Inflammatory macrophage (primary cell): ENCODE measurements around the gene SDHD.
"Not testable (repeated sequence)": the region's sequence is repeated elsewhere in the genome, so short reads cannot be mapped to it uniquely, and the experiment has no call there.

ENCODE experiments used
- DNase-seq, 2 donors: peaks; one replicate each; pipeline ENCODE4 v3.0.0-alpha.2; 2020 to 2022
- total RNA-seq, 18 experiments: gene quantifications; one replicate each; lab custom pipeline; 2026; ENCODE audit warnings: mixed read lengths in 6 of 18, inconsistent platforms in 2 of 18; lab: John Stamatoyannopoulos, UW

Gene SDHD
- 56.5 to 193 (median 117) reads per million in 18 experiments for total RNA-seq

GRCh38 chr11:112086422-112087191 lies at the start of gene SDHD, which contains the start of gene TIMM8B:
Gene SDHD (plus strand): TSS chr11:112086873. CDS start chr11:112086908, 35 bp downstream.
Gene TIMM8B (minus strand): TSS chr11:112086756. CDS start chr11:112086723, 33 bp downstream.
- DNase-seq, result peak; percentile 97 to 98

DNA sequence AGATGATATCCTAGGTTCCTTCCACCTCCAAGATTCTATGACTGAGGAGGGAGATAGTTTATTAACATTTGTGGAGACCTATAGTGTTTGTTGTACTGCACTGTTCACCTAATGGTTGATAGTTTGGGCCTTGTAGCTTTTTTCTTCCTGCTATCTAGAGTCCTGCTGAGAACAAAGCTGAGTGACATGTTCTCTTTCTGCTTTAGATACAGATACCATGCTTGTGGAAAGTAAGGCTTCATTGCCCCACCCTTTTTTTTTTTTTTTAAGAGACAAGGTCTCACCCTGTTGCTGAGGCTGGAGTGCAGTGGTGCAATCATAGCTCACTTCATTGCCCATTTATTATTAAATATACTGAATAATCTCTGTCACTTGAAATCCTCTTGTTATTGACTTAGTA lies 49.1 kb upstream of the SDHD start:
- DNase-seq, result no peak

DNA sequence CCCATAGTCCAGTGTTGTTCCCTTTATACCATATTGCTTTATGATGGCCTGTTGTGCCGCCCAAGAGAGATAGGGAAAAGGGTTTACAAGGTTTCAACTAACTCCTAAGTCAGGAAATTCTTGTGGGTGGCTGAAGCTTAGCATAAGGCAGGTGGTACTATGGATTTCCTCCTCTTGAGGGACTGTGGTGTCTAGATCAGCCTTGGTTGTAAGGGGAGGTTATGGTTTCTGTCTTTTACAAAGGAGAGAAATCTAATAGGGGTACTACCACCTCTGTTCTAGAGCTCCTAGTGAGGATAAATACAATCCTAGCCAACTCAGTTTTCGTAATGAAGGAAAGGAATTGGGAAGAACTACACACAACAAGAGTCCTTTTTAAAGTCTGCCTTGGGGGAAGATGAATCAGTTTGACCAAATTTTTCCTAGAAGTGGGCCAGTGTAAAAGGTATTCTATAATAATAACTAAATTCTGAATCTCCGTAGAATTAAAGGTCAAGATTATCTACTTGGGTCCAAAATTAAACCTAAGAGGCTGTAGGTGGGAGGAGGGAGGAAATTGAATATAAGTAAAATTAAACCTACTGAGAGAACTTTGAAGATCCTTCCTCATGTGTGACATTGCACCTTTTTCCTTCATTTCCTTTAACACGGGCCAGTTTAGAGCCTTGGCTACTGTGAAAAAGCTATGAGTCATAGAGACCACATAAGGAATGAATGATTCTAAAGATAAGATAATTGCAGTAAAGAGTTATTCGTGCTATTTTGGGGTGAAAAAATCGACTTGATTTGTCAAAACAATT lies 44.3 kb upstream of the SDHD start:
- no peak for DNase-seq

DNA sequence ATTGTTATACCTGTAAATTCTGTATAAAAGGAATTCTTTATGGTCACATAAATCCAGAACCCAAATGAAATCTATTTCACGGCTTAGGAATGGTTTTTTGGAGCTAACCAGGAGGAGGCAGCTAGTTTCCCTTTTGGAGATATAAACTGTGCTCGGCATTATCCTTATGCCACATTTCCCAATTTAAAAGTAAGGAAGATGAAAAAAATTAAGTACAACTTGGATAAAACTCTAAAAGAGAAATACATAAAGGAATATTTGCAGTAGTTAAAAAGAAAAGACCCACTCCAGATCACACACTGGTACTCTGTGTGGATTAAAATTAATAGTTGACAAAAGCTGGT lies 43.7 kb upstream of the SDHD start:
- DNase-seq, result no peak

DNA sequence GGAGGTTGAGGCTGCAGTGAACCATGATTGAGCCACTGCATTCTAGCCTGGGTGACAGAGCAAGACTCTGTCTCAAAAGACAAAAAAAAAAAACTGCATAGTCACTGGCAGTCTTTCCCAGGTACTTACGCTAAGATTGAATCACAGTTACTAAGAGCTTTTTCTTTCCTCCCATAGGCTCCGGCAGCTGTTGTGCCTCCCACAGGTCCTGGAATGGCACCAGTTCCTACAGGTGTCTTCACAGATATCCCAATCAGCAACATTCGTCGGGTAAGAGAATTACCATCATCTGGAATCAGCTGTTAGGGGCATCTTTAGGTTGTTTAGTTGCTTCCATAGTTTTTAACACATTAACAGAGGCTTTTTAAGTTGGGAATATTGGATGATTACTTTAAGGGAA lies 41.7 kb upstream of the SDHD start:
- no peak for DNase-seq

DNA sequence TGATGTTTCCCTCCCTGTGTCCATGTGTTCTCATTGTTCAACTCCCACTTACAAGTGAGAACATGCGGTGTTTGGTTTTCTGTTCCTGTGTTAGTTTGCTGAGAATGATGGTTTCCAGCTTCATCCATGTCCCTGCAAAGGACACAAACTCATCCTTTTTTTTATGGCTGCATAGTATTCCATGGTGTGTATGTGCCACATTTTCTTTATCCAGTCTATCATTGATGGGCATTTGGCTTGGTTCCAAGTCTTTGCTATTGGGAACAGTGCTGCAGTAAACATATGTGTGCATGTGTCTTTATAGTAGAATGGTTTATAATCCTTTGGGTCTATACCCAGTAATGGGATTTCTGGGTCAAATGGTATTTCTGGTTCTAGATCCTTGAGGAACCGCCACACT lies 40.0 kb upstream of the SDHD start:
- not testable (repeated sequence) for DNase-seq

DNA sequence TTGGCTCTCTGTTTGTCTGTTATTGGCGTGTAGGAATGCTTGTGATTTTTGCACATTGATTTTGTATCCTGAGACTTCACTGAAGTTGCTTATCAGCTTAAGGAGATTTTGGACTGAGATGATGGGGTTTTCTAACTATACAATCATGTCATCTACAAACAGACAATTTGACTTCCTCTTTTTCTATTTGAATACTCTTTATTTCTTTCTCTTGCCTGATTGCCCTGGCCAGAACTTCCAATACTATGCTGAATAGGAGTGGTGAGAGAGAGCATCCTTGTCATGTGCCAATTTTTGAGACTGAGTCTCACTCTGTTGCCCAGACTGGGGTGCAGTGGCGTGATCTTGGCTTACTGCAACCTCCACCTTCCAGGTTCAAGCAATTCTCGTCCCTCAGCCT lies 38.4 kb upstream of the SDHD start:
- DNase-seq, result not testable (repeated sequence)

- DNase-seq, result no peak
Measured at GRCh38 chr11:112049777-112050176, 36.9 kb upstream of the SDHD start.

- no peak for DNase-seq
Measured at GRCh38 chr11:112050721-112051120, 36.0 kb upstream of the SDHD start.

GRCh38 chr11:112051768-112052167 lies 34.9 kb upstream of the SDHD start:
- no peak for DNase-seq

DNA sequence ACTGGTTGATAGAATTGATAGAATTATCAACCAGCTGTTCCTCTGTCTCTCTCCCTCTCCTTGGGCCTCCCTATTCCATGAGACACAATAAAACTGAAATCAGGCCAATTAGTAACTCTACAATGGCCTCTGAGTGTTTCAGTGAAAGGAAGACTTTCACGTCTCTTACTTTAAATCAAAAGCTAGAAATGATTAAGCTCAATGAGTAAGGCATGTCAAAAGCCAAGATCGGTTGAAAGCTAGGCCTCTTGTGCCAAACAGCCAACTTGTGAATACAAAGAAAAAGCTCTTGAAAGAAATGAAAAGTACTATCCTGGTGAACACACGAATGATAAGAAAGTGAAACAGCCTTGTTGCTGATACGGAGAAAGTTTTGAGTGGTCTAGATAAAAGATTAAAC lies 29.5 kb upstream of the SDHD start:
- no peak for DNase-seq

DNA sequence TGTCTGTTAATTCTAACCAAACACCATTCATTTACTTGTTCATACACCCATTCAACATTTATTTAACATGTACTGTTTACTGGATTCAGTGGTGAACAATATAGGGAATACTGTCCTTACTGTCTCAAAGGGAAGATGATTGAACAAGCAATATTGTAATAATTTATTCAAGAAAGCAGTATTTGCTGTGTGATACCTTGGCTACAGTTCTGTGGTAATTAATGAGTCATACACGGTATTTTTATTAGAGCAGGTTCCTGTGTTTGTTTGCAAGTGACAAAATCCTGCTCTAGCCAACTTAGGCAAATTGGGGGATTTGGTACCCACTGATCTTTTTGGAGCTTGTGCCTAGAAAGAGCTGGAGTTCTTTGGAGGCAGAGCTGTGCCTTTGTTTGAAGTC lies 28.6 kb upstream of the SDHD start:
- DNase-seq, result no peak

DNA sequence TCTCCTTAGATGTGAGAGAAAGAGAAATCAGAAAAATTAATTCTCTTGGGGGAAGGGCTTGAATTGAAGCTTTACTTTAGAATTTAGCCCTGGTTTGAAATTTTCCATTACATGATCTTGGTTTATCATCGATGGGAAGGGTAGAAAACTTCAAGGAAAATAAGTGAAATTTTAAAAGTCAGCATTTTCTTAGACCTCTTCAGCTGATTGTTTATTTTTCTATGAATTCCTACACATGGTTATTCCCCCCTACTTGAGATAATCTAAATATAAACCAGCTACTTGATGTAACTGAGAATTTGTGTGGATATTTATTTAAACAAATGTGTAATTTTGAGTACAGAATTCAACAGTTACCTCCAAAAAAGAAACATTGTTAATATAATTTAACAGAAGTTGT lies 23.8 kb upstream of the SDHD start:
- DNase-seq, result no peak

DNA sequence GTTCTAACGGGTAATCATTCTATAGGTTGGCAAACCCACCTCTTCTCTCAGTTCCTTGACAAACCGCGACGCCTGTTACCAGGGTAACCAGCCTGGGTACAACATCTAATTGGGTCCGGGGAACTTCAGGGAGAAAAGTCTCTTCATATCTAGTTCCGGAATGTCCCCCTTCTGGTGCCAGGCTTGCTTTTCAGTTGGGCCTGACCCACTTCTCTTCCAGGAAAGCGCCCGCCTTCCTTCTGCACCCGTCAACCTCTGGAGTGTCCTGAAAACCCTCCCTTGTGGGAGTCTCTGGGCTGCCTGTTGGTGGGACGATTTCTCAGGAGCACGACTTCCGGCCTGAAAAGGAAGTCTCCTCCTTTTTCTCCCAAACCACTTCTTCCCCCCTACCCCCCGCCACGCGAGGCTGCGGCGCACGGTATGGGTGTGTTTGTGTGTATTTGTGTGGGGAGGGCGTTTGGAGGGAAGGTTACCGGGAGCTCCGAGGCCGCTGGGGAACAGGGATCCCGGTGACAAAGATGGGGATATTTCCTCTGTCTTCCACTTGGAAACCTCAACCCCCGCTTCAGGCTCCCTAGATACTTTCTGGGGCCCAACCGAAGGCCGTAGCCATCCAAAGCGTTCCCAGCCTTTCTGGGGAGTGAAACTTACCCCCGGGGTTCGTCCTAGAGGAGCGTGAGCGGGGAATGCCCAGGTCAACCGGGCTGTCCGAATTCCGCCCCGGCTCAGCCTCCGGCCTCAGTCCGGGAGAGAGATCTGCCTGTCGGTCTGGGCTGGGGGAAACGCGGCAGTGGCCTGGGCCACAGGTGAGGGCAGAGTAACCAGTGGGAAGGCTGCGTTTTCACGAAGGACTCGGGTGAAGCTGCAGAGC lies 12.5 kb upstream of the SDHD start, which contains the start of the genes NKAPD1 and PIH1D2:
Gene NKAPD1, plus strand, starts transcription at position 359 of the 871 bp plus-strand sequence. CDS start 1,276 bp downstream, outside the sequence.
Gene PIH1D2, minus strand, starts transcription at position 77 of the 871 bp plus-strand sequence. CDS start 843 bp downstream, outside the sequence.
- DNase-seq, result peak; percentile 89 to 91

GRCh38 chr11:112082729-112083128 lies 3.9 kb upstream of the SDHD start:
- DNase-seq, result peak; percentile 46 to 77

GRCh38 chr11:112085822-112086421 lies 751 bp upstream of the SDHD start:
- DNase-seq, result peak; percentile 18 to 48

DNA sequence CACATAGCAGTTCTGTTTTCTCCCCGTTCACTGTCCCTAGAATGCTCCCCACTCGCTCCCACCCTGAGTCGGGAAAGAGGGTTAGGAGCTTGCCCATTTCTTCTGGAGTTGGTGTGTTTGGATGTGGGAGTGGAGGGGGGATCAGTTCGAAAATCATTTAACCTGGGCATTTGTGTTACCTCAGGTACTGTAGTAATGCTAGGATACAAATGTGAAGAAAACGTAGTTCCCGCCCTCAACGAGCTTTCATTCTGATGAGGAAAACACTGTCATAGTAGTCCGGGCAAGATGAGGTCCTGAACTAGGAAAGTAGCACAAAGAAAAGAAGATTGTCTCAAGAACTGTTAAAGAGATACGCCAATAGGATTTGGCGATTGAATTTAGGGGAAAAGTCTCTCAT lies 539 bp downstream of the SDHD start:
- DNase-seq, result peak in 1 of 2 donors; percentile 5

DNA sequence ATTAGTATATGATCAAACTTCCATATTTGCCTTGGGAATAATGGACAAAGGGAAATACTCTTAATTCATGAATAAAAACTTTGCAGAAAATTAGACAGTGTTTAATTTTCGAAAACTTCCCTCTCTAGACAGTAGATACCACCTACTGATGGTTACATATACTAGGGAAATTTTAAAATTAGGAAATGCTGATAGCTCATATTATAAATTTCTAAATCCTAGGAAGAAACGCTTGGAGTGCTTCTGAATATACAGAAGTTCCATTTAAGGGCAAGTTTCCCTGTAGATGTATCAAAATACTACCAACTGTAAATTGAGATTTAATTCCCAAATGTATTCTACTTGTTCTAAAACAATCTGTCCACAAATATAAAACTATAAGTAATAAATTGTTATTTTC lies 8.6 kb downstream of the SDHD start:
- not testable (repeated sequence) for DNase-seq

DNA sequence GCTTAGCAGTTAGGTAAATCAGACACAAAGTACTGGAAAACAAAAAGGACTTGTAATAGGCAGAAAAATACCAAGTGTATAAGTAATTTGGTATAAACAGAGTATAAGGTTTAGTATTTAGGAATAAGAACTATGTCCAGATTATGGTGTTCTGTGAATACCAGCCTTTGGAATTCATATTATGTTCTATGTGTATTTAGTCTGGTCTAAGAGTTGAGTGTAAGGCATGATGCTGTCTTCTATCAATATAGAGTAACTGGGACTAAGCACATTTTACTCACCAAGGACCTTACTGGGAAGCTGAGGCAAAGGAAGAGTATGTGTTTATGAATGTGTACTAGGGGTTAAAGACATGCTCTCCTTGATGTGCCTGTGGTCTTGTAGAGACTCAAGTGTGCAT lies 9.5 kb downstream of the SDHD start:
- no peak for DNase-seq

DNA sequence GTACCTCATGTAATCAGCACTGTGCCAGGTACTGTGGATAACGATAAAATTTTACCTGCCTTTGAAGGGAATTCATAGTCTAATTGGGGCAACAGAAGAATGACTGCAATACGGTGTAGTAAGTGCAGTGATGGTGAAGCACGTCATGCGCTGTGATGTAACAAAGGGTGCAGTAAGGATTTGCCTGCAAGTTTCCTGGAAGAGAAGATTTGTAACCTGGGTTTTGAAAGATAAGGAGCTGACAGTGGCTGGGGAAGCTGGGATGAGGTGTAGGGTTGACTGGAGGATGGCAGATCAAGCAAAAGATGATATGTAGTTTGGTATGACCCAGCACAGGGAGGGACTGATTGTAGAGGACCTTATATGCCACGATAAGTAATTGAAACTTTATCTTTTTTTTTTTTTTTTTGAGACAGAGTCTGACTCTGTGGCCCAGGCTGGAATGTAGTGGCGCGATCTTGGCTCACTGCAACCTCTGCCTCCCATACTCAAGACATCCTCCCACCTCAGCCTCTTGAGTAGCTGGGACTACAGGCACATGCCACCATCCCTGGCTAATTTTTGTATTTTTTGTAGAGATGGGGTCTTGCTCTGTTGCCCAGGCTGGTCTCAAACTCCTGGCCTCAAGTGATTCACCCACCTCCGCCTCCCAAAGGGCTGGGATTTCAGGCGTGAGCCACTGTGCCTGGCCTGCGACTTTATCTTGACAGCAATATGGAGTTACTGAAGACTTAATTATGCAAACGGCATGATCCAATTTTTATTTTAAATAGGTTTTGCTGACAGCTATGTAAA lies 11.3 kb downstream of the SDHD start:
- DNase-seq, result no peak

GRCh38 chr11:112100462-112100861 lies 13.8 kb downstream of the SDHD start:
- no peak for DNase-seq
